ENCODE data around the gene TRIM43.
"Not testable (repeated sequence)": the region's sequence is repeated elsewhere in the genome, so short reads cannot be mapped to it uniquely, and the experiment has no call there.

DNA sequence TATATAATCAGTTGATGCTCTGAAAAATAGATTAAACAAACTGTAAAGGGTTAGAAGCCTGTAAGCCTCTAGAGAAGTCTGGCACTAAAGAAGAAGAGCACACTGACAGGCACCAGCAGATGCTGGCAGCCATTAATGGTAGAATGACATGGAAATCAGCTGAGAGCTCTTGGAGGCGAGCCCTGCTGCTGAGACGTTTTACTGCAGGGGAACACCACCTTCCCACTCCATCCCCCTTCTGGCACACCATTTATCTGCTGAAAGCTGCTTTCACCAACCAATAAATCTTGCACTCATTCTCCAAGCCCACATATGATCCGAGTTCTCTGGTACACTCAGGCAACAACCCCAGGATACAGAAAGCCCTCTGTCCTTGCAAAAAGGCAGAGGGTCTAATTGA, 16.6 kb downstream of the TRIM43 start:
- TF ChIP-seq CTCF, EP300 (IDR thresholded peaks at IDR 0.05): not testable (repeated sequence)
